IPS-18a (cell line): Measurements from ENCODE around the gene EPHA8.

Source experiments
- H3K27ac ChIP-seq: one replicate; pipeline ENCODE4 v1.5.1; 2013; ENCODE audit warnings: low read length
- H3K27me3 ChIP-seq: one replicate; pipeline ENCODE4 v1.6.1; 2013; ENCODE audit warnings: mild to moderate bottlenecking, low read length; ENCODE audit not compliant: control insufficient read depth, insufficient read depth
- H3K36me3 ChIP-seq: one replicate; pipeline ENCODE4 v1.6.1; 2013; ENCODE audit warnings: low read depth, low read length; ENCODE audit not compliant: control insufficient read depth
- H3K4me1 ChIP-seq: one replicate; pipeline ENCODE4 v1.6.1; 2013; ENCODE audit warnings: low read depth, low read length; ENCODE audit not compliant: control insufficient read depth
- H3K4me3 ChIP-seq: one replicate; pipeline ENCODE4 v1.5.1; 2013; ENCODE audit warnings: low read length
- H3K9ac ChIP-seq: one replicate; pipeline ENCODE4 v1.6.1; 2013; ENCODE audit warnings: mild to moderate bottlenecking, low read length, moderate library complexity
- H3K9me3 ChIP-seq: one replicate; pipeline ENCODE4 v1.6.1; 2013; ENCODE audit warnings: low read depth, low read length; ENCODE audit not compliant: control insufficient read depth

Gene EPHA8

DNA sequence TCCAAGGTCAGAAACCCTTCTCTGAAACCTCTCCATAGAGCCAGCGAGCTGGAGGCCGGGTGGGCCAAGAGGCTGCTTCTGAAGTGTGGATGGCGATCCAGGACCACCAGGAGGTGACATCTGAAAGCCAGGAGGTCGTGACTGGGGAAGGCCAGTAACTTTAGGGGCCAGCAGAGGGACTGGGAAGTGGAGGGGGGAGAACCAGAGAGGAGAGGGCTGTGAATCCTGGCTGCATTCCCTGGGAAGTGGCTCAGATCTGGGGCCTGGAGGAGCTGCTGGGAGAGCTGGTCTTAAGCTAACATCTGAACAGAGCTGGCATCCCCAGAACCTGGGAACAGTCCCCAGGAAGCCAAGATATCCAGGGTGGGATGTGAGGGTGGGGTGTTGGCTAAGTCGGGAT lies 11.3 kb upstream of the EPHA8 start:
- Histone ChIP-seq H3K36me3 (no peaks in the 10 kb centered on the region), H3K4me1 (peaks cover 16% of the 10 kb centered on the region), H3K27me3 (peaks cover 18% of the 10 kb centered on the region), H3K4me3 (no peak overlapping the region), H3K9me3 (no peaks in the 10 kb centered on the region), H3K9ac (no peak overlapping the region), H3K27ac (no peak overlapping the region)

DNA sequence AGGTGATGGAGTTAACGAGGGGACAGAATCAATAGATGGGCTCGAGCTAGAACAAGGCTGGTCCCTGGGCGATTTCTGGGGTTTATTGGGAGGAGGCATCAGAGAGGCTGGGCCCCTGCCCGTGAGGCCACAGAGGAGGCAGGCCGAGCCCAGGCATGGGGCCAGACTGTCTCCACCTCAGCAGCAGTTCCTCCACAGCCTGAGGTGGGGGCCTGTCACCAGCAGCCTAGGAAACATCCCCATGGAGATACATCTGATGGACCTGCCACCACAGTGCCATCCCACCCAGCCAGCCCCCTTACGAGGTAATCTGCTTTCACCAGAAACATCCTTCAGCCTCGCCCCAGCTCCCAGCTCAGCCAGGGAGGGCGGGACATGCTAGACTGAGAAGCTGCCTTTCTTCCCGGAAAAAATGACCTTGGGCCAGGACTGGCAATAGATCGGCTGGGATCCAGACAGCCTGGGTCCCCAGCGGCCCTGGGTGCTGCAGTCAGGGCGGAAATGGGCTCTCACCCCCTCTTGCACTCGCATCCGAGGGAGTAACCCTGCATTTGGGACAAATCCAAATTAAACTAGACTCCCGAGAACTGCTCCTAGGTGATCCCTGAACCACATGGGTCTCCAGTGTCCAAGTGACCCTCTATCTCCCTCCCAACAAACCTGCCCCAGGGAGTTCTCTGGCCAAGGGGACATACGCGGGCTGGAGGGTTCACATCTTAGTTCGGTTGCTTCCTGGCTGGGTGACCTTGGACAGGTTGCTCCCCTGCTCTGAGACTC lies 10.0 kb upstream of the EPHA8 start:
- Histone ChIP-seq H3K4me1 (peaks cover 20% of the 10 kb centered on the region), H3K4me3 (no peak overlapping the region), H3K36me3 (no peaks in the 10 kb centered on the region), H3K27ac (no peak overlapping the region), H3K9me3 (no peaks in the 10 kb centered on the region), H3K27me3 (peaks cover 7% of the 10 kb centered on the region), H3K9ac (no peak overlapping the region)

DNA sequence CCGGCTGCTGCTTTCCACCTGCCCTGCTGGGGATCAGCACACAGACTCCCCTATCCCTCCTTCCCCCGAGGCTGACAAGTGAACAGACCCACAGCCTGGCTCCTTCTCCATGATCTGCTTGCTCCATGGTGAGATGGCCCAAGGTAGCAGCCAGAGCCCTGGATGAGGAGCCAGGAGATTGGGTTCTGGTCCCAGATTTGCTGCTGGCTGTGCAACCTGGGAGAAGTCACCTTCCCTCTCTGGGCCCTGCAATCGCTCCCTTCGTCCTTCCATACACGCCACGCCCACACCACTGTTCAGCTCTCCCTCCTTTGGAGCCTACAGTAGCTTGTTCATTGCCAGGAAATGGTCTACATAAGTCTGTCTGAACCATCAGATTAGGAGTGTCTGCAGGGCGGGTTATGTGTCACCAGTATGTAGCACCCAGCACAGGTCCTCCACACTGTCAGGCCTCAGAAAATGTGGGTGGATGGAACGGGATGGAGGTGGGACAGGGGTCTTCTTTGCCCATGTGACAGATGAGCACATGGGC lies 9.2 kb upstream of the EPHA8 start:
- H3K4me1 ChIP-seq, result peaks cover 20% of the 10 kb centered on the region
- no peak overlapping the region for H3K4me3 ChIP-seq
- peaks cover 6% of the 10 kb centered on the region for H3K27me3 ChIP-seq
- no peak overlapping the region for H3K27ac ChIP-seq
- no peaks in the 10 kb centered on the region for H3K36me3 ChIP-seq
- no peaks in the 10 kb centered on the region for H3K9me3 ChIP-seq
- no peak overlapping the region for H3K9ac ChIP-seq

DNA sequence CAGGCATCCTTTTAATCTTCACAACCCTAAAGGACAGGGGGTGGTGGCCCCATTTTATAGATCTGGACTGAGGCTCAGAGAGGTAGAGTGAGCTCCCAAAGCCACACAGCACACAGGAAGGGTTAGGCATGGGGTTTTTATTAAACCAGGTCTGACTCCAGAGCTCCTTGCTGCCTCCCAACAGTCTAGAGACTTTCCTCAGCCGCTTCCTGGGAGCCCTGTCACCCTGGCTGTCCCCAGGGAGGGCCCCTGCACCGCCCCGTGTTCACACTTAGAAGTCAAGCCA lies 8.0 kb upstream of the EPHA8 start:
- H3K36me3 ChIP-seq, result no peaks in the 10 kb centered on the region
- no peak overlapping the region for H3K9ac ChIP-seq
- no peak overlapping the region for H3K4me3 ChIP-seq
- no peak overlapping the region for H3K27ac ChIP-seq
- H3K4me1 ChIP-seq, result peaks cover 20% of the 10 kb centered on the region
- H3K9me3 ChIP-seq, result no peaks in the 10 kb centered on the region
- H3K27me3 ChIP-seq, result peaks cover 6% of the 10 kb centered on the region

DNA sequence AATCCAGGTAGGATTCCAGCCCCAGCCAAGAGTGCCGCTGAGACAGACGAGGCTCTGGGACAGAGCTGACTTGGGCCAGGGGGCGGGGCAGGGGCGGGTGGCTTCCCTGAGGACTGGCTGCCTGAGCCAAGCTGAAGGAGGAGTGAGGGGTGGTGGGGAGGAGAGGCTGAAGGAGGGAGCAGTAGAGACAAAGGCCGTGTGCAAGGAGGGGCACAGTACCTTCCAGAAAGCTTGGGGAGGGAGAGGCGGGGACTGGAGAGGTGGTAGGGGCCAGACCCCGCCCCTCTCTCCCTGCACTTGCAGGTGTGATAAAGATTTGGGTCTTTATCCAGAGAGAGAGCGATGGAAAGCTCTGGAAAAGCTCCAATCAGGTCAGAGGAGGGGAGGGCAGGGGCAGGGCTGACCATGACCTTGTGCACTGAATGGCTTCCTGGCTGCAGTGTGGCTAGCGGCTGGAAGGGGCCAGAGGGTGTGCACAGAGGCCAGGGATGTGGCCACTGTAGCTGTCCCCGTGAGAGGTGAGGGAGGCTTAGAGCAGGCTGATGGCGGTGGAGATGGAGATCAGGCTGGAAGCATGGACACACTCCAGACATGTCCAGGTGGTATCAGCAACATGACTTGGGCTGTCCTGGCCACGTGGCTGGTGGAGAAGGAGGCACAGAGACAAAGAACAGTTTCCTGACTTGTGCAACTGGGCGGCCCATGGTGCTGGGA lies 6.7 kb upstream of the EPHA8 start:
- no peaks in the 10 kb centered on the region for H3K9me3 ChIP-seq
- H3K27me3 ChIP-seq, result peaks cover 15% of the 10 kb centered on the region
- H3K36me3 ChIP-seq, result no peaks in the 10 kb centered on the region
- H3K4me3 ChIP-seq, result no peak overlapping the region
- no peak overlapping the region for H3K27ac ChIP-seq
- H3K4me1 ChIP-seq, result peaks cover 20% of the 10 kb centered on the region
- no peak overlapping the region for H3K9ac ChIP-seq

DNA sequence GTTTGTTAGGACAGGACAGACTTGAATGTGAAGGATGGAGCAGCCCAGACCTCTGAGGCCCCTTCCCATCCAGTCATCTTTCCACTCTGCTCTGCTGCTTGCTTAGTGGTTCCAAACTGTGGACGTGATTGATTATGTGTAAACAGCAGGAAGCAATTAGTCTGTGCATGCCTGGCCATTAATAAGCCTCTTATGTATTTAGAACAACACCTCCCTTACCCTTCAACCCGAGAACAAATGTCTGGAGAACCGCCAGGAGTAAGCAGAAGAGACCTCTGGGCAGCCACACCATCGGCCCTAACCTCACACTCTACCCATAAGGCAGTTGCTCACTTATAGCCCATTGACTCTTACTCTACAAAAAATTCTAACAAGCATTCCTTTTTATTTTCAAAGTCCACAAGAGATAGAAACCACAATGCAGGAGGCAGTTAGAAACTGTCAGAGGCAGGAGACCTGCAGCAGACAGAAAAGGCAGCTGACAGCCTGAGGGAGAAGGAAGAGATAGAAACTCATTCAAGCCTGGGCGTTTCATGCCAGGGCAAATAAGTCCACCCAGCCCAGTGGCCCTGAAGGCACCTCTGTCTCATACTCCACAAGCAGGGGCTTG lies 5.8 kb upstream of the EPHA8 start:
- H3K4me3 ChIP-seq, result no peak overlapping the region
- no peak overlapping the region for H3K9ac ChIP-seq
- peaks cover 20% of the 10 kb centered on the region for H3K4me1 ChIP-seq
- no peak overlapping the region for H3K27ac ChIP-seq
- H3K27me3 ChIP-seq, result peaks cover 24% of the 10 kb centered on the region
- H3K9me3 ChIP-seq, result no peaks in the 10 kb centered on the region
- no peaks in the 10 kb centered on the region for H3K36me3 ChIP-seq

DNA sequence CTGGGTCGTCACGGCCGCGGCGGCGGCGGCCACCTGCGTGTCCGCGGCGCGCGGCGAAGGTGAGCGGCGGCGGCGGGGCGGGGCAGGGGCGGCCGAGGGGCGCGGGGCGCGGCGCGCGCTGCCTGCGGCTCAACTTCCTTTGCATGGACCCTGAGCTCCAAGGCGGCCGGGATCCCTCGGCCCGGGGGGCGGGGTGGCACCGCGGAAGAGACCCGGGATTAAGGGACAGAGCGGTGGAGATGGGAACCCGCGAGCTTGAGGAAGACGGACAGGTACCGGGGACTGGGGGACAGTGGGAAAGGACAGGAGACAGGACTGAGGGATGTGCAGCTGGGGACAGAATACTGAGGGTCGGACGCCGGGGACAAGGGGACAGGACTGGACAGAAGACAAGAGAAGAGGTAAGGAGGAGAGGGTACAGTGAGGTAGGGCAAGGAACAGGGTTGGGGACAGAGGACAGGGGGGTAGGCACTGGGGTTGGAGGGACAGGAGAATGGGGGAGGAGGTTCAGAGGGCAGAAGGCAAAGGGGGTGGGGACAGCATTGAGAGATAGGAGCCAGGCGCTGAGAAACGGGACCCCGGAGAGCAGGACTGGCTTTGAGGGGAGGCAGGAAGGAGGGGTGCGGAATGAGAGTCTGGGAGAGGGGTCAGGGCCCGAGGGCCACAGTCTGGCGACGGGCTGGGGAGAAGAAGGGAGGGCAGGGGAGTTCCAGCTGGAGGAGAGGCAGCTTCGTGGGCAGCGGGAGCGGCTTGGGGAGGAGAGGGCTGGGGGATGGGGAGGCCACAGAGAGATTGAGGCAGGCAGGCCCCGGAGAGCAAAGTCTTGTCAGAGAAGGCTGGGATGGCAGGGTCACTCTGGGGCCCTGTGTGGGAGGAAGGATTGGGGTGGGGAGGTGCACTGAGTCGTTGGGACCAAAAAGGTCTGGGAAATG lies 648 bp downstream of the EPHA8 start:
- Histone ChIP-seq H3K9me3 (no peaks in the 10 kb centered on the region), H3K36me3 (no peaks in the 10 kb centered on the region), H3K27me3 (peaks cover 40% of the 10 kb centered on the region), H3K9ac (no peak overlapping the region), H3K4me1 (peaks cover 5% of the 10 kb centered on the region), H3K4me3 (peak overlapping the region; percentile 47), H3K27ac (no peak overlapping the region)

DNA sequence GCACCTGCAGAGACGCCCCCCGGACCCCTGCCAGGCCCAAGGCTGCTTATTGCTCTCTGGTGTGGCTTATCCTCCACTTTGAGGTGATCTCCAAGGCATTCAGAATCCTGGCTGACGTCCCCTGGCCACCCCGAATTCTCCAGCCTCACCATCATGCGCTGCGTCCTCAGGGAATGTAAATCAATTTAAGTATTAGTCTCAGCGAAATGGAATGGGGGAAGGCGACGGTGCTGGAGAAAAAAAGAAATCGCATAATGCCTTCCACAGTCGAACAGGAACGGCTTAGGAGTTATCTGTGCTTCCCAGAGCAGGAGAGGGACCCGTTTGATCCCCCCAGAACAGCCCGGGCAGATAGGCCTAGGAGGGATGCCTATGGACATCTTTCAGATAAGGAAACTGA lies 2.9 kb downstream of the EPHA8 start:
- H3K27me3 ChIP-seq, result peaks cover 36% of the 10 kb centered on the region
- H3K4me1 ChIP-seq, result peaks cover 5% of the 10 kb centered on the region
- no peaks in the 10 kb centered on the region for H3K36me3 ChIP-seq
- no peak overlapping the region for H3K4me3 ChIP-seq
- H3K9me3 ChIP-seq, result no peaks in the 10 kb centered on the region
- no peak overlapping the region for H3K9ac ChIP-seq
- H3K27ac ChIP-seq, result no peak overlapping the region

DNA sequence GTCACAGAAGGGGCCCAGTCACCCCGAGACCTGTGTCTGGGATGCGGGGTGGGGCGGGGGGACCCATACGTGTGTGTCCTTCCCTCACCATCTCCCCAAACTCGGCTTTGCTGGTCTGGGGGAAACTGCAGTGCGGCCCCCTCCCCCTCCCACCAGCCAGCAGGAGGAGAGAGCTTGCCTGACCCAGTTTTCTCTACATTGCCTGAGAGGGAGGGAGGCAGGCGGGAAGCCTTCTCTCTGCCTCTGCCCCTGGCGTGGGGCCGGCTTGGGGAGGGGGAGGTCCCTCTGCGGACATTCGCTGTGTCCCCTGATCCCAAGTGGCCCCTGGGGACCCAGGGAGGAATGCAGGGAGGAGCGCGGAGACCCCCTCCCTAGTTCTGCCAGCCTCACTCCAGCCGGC lies 3.9 kb downstream of the EPHA8 start:
- Histone ChIP-seq H3K27me3 (peaks cover 25% of the 10 kb centered on the region), H3K9ac (no peak overlapping the region), H3K27ac (no peak overlapping the region), H3K36me3 (no peaks in the 10 kb centered on the region), H3K9me3 (no peaks in the 10 kb centered on the region), H3K4me3 (no peak overlapping the region), H3K4me1 (peaks cover 7% of the 10 kb centered on the region)

DNA sequence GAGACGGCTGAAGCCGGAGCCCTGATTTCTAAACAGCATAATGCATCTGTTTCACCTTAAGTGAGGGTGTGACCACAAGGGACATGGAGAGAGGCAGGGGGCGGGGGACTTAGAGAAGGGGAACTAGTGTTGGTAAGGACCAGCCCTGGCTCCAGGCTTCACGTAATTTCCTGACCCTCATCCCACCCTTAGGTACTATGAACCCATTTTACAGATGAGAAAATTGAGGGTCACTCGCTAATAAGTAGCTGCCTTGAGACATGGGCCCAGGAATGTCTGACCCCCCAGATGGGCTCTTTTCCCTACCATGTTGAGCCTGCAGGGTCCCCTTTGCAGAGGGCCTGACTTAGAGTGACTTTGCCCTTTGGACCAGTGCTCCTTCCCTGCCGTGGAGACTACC lies 4.7 kb downstream of the EPHA8 start:
- H3K27me3 ChIP-seq, result peaks cover 17% of the 10 kb centered on the region
- H3K9ac ChIP-seq, result no peak overlapping the region
- no peak overlapping the region for H3K4me3 ChIP-seq
- H3K4me1 ChIP-seq, result peaks cover 4% of the 10 kb centered on the region
- no peak overlapping the region for H3K27ac ChIP-seq
- no peaks in the 10 kb centered on the region for H3K36me3 ChIP-seq
- no peaks in the 10 kb centered on the region for H3K9me3 ChIP-seq

DNA sequence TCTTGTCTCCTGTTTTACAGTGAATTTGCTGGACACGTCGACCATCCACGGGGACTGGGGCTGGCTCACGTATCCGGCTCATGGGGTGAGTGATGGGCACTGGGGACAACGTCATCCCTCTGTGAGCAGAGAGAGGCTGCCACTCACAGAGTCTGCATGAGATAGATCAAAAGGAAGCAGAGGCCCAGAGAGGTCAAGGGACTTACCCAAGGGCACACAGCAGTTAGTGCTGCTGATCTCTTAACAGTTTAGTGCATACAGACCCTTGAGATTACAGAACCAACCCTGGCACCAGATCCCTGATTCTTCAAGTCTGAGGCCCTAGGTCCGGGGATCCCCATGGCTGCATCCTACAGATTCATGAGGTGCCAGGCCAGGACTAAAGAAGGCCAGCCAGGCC lies 6.0 kb downstream of the EPHA8 start:
- H3K9me3 ChIP-seq, result no peaks in the 10 kb centered on the region
- H3K4me3 ChIP-seq, result no peak overlapping the region
- no peaks in the 10 kb centered on the region for H3K36me3 ChIP-seq
- no peak overlapping the region for H3K27ac ChIP-seq
- peaks cover 9% of the 10 kb centered on the region for H3K27me3 ChIP-seq
- no peak overlapping the region for H3K9ac ChIP-seq
- H3K4me1 ChIP-seq, result peaks cover 4% of the 10 kb centered on the region
